ENCODE data around the gene PSRC1.
A peak's percentile ranks its signal among the peaks of the same experiment; 100 is the strongest.
"Not testable (repeated sequence)": the region's sequence is repeated elsewhere in the genome, so short reads cannot be mapped to it uniquely, and the experiment has no call there.

Gene PSRC1

DNA sequence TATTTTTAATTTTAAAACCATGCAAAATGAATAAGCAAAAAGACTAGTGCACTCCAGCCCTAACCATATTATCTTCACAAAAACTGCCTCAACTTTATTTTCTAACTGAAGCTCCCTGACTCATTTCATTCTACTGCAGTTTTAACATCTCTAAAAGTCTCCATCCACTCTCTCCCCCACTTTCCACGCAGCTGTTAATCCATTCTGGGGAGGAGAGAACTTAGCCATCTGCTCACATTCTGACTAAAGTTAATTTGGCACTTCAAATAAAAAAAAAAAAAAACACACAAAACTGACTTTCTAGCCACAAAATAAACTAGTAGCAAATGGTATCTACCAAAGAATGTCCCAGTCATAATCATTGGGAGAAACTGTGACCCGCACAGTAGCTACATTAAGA lies 29.3 kb upstream of the PSRC1 start:
- Histone ChIP-seq H3K9me3 (replicated peaks in 1 of 11) (no peaks in the 10 kb centered on the region), H3K4me2 (no peak overlapping the region), H4K20me1 (no peaks in the 10 kb centered on the region; a peak in 1 of 22 replicates), H3K4me3 (no peak overlapping the region), H3K9ac (no peak overlapping the region), H3K27ac (no peak overlapping the region), H3K4me1 (peaks cover 12 to 32% (median 16%) of the 10 kb centered on the region in 10 experiments), H3K36me3 (peaks cover 0 to 72% (median 40%) of the 10 kb centered on the region in 11 experiments; a peak in 16 of 22 replicates), H3K27me3 (no peaks in the 10 kb centered on the region)
- no peak for TF ChIP-seq Cebpa-rat (IDR thresholded peaks at IDR 0.05)

- Histone ChIP-seq H3K4me3 (no peak overlapping the region), H3K27ac (no peak overlapping the region), H3K4me2 (peak overlapping the region in 1 of 11 experiments; percentile 77; a peak in 2 of 22 replicates), H4K20me1 (no peaks in the 10 kb centered on the region; a peak in 1 of 22 replicates), H3K9me3 (replicated peaks in 1 of 11) (no peaks in the 10 kb centered on the region), H3K36me3 (peaks cover 0 to 43% (median 16%) of the 10 kb centered on the region in 11 experiments; a peak in 13 of 22 replicates), H3K27me3 (no peaks in the 10 kb centered on the region), H3K4me1 (peaks cover 27 to 47% (median 30%) of the 10 kb centered on the region in 10 experiments), H3K9ac (no peak overlapping the region)
- TF ChIP-seq Cebpa-rat (IDR thresholded peaks at IDR 0.05) = no peak
Observed at GRCh38 chr1:109309347-109309746, 26.4 kb upstream of the PSRC1 start.

- peaks cover 0 to 24% (median 0%) of the 10 kb centered on the region in 11 experiments; a peak in 5 of 22 replicates for H3K36me3 ChIP-seq
- H3K4me2 ChIP-seq = peak overlapping the region; percentile 69 to 88 (median 80)
- H4K20me1 ChIP-seq = no peaks in the 10 kb centered on the region; a peak in 1 of 22 replicates
- H3K9ac ChIP-seq = peak overlapping the region in 4 of 11 experiments; percentile 2 to 54 (median 28); a peak in 2 of 22 replicates
- H3K9me3 ChIP-seq (replicated peaks in 1 of 11) = no peaks in the 10 kb centered on the region
- H3K4me3 ChIP-seq = no peak overlapping the region
- H3K27me3 ChIP-seq = no peaks in the 10 kb centered on the region
- TF ChIP-seq Cebpa-rat (IDR thresholded peaks at IDR 0.05) = no peak
- H3K4me1 ChIP-seq = peaks cover 27 to 41% (median 30%) of the 10 kb centered on the region in 10 experiments
- H3K27ac ChIP-seq = peak overlapping the region in 6 of 11 experiments; percentile 2 to 56 (median 32); a peak in 8 of 22 replicates
Observed at GRCh38 chr1:109307274-109308021, 24.5 kb upstream of the PSRC1 start.

- Histone ChIP-seq H3K4me2 (peak within 1 kb of the TSS; percentile 69 to 88 (median 80)), H3K36me3 (peaks cover 0 to 19% (median 0%) of the 10 kb centered on the region in 11 experiments; a peak in 5 of 22 replicates), H3K4me3 (no peak within 1 kb of the TSS), H3K27ac (peak within 1 kb of the TSS in 6 of 11 experiments; percentile 2 to 56 (median 32); a peak in 8 of 22 replicates), H3K27me3 (no peaks in the 10 kb centered on the region), H3K4me1 (peaks cover 27 to 41% (median 30%) of the 10 kb centered on the region in 10 experiments), H3K9ac (peak within 1 kb of the TSS in 4 of 11 experiments; percentile 2 to 54 (median 28); a peak in 3 of 22 replicates), H3K9me3 (replicated peaks in 1 of 11) (no peaks in the 10 kb centered on the region), H4K20me1 (no peaks in the 10 kb centered on the region; a peak in 1 of 22 replicates)
- no peak for TF ChIP-seq Cebpa-rat (IDR thresholded peaks at IDR 0.05)
Observed at GRCh38 chr1:109306832-109307273, 23.9 kb upstream of the PSRC1 start, which contains the start of gene MYBPHL. Gene MYBPHL (minus strand): TSS chr1:109307011. CDS start chr1:109306991, 20 bp downstream.

GRCh38 chr1:109305991-109306390 lies 23.0 kb upstream of the PSRC1 start:
- not testable (repeated sequence) for H3K36me3 ChIP-seq; H3K27me3 ChIP-seq; H3K9me3 ChIP-seq (replicated peaks in 1 of 11); H3K9ac ChIP-seq; H3K27ac ChIP-seq; H4K20me1 ChIP-seq; H3K4me3 ChIP-seq
- Histone ChIP-seq H3K4me2 (peak overlapping the region in 8 of 11 experiments; percentile 2 to 88 (median 78); a peak in 13 of 22 replicates), H3K4me1 (peaks cover 27 to 41% (median 30%) of the 10 kb centered on the region in 10 experiments)

GRCh38 chr1:109304226-109304920 lies 21.4 kb upstream of the PSRC1 start:
- Histone ChIP-seq H3K9me3 (replicated peaks in 1 of 11) (no peaks in the 10 kb centered on the region), H3K27ac (no peak overlapping the region), H3K4me1 (peaks cover 24 to 36% (median 31%) of the 10 kb centered on the region in 10 experiments), H3K36me3 (no peaks in the 10 kb centered on the region), H3K4me2 (no peak overlapping the region), H3K9ac (no peak overlapping the region), H3K27me3 (no peaks in the 10 kb centered on the region), H3K4me3 (no peak overlapping the region), H4K20me1 (no peaks in the 10 kb centered on the region; a peak in 1 of 22 replicates)
- no peak for TF ChIP-seq Cebpa-rat (IDR thresholded peaks at IDR 0.05)

DNA sequence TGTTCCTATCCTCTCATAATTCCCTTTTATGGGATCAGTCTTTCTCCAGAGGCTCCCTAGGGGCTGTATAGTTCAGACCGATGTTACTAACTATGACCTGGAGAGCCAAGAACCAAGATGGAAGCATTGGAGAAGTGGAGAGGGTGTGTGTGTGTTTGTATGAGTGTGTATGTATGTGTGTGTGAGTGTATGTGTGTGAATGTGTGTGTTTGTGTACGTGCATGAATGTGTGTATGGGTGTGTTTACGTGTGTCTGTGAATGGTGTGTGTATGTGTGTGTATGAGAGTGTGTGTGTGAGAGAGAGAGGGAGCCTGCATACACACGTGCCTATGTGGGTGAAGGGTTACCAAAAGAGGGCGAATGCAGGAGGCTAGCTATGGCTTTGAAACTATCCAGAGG lies 18.9 kb upstream of the PSRC1 start:
- no peak for TF ChIP-seq Cebpa-rat (IDR thresholded peaks at IDR 0.05)
- H3K4me1 ChIP-seq = peaks cover 10 to 21% (median 12%) of the 10 kb centered on the region in 10 experiments
- H3K27me3 ChIP-seq = no peaks in the 10 kb centered on the region
- H4K20me1 ChIP-seq = no peaks in the 10 kb centered on the region
- H3K4me3 ChIP-seq = no peak overlapping the region
- H3K9ac ChIP-seq = no peak overlapping the region
- no peaks in the 10 kb centered on the region for H3K9me3 ChIP-seq (replicated peaks in 1 of 11)
- H3K4me2 ChIP-seq = no peak overlapping the region
- H3K36me3 ChIP-seq = no peaks in the 10 kb centered on the region
- H3K27ac ChIP-seq = no peak overlapping the region

DNA sequence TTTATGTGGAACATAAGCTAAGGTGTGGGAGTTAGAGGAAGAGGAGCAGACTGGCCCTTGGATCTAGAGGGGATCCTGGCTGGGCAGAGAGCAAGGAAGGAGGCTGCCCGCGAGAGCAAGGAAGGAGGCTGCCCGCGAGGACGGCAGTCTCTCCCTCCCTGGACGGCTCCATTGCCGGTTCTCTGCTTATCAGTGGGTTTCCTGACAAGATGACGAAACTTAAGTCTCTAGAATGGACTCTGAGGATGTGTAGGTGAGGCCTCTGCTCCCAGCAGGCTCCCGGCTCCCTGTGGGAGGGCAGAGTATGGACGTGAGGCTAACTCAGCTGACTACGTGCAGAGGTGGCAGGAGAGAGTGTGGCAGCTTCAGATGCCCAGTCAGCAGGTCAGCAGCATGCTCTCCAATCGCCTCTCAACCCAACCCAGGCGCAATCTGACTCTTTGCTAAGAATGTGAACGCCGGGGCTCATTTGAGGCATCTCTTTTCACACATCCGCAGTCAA lies 17.8 kb upstream of the PSRC1 start:
- TF ChIP-seq Cebpa-rat (IDR thresholded peaks at IDR 0.05) = no peak
- Histone ChIP-seq H3K4me3 (no peak overlapping the region), H3K27ac (no peak overlapping the region), H3K4me2 (no peak overlapping the region), H3K4me1 (peaks cover 0 to 15% (median 3%) of the 10 kb centered on the region in 10 experiments; a peak in 14 of 20 replicates), H3K36me3 (no peaks in the 10 kb centered on the region), H3K9ac (no peak overlapping the region), H3K9me3 (replicated peaks in 1 of 11) (no peaks in the 10 kb centered on the region), H4K20me1 (no peaks in the 10 kb centered on the region), H3K27me3 (no peaks in the 10 kb centered on the region)

Measured in BLaER1 treated with 17β-estradiol and CSF1 and Interleukin-3, amounts not matched to agents 10 nM and 100 nM (cell line).